ENCODE results near the gene FCN2.

DNA sequence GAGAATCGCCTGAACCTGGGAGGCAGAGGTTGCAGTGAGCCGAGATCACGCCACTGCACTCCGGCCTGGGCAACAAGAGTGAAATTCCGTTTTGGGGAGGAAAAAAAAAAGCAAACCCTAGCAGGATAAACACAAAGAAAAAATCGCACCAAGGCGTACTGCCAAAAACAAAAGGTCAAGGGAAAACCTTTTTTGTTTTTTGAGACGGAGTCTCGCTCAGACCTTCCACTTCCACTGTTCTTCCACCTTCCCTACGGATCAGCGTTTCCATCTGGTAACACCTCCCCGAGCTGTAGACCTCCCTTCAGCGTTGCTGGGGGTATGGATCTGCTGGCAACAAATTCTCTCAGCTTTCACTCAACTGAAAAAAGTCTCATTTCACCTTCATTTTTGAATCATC, 20.1 kb upstream of the FCN2 start:
- TF ChIP-seq, protein P1, sequence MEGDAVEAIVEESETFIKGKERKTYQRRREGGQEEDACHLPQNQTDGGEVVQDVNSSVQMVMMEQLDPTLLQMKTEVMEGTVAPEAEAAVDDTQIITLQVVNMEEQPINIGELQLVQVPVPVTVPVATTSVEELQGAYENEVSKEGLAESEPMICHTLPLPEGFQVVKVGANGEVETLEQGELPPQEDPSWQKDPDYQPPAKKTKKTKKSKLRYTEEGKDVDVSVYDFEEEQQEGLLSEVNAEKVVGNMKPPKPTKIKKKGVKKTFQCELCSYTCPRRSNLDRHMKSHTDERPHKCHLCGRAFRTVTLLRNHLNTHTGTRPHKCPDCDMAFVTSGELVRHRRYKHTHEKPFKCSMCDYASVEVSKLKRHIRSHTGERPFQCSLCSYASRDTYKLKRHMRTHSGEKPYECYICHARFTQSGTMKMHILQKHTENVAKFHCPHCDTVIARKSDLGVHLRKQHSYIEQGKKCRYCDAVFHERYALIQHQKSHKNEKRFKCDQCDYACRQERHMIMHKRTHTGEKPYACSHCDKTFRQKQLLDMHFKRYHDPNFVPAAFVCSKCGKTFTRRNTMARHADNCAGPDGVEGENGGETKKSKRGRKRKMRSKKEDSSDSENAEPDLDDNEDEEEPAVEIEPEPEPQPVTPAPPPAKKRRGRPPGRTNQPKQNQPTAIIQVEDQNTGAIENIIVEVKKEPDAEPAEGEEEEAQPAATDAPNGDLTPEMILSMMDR (IDR thresholded peaks at IDR 0.05), result no peak
- no peak for TF ChIP-seq POLR2A (IDR thresholded peaks at IDR 0.05)
